Measurements from ENCODE around the gene ABHD12. TPM values are rescaled to one million over a fixed set of nuclear protein-coding genes. Genes with fewer than 3 reads are reported as not detected.
"Not testable (repeated sequence)": the region's sequence is repeated elsewhere in the genome, so short reads cannot be mapped to it uniquely, and the experiment has no call there.

Gene ABHD12
- total RNA-seq, 1 donor from 2014 or later: 24.9 TPM

- DNase-seq: no peak
Measured at GRCh38 chr20:25321991-25322390, 68.6 kb downstream of the ABHD12 start.

GRCh38 chr20:25321262-25321831 lies 69.3 kb downstream of the ABHD12 start:
- DNase-seq: no peak

GRCh38 chr20:25320035-25320800 lies 70.4 kb downstream of the ABHD12 start:
- DNase-seq: no peak

- no peak for DNase-seq
Measured at GRCh38 chr20:25319241-25320034, 71.2 kb downstream of the ABHD12 start.

GRCh38 chr20:25318471-25319240 lies 72.0 kb downstream of the ABHD12 start:
- no peak for DNase-seq

- no peak for DNase-seq
Measured at GRCh38 chr20:25317351-25318075, 73.1 kb downstream of the ABHD12 start.

GRCh38 chr20:25316506-25317190 lies 74.0 kb downstream of the ABHD12 start:
- no peak for DNase-seq

GRCh38 chr20:25315418-25316210 lies 75.0 kb downstream of the ABHD12 start:
- DNase-seq: no peak

- no peak for DNase-seq
Measured at GRCh38 chr20:25314497-25315417, 75.9 kb downstream of the ABHD12 start.

GRCh38 chr20:25313593-25313992 lies 77.0 kb downstream of the ABHD12 start:
- DNase-seq: no peak

GRCh38 chr20:25312716-25313115 lies 77.9 kb downstream of the ABHD12 start:
- not testable (repeated sequence) for DNase-seq

GRCh38 chr20:25310921-25311728 lies 79.5 kb downstream of the ABHD12 start:
- peak; percentile 31 for DNase-seq

GRCh38 chr20:25310268-25310920 lies 80.2 kb downstream of the ABHD12 start:
- DNase-seq: peak; percentile 29

- DNase-seq: peak; percentile 15
Measured at GRCh38 chr20:25309395-25310267, 81.0 kb downstream of the ABHD12 start.

GRCh38 chr20:25308671-25309394 lies 81.8 kb downstream of the ABHD12 start:
- DNase-seq: no peak

- no peak for DNase-seq
Measured at GRCh38 chr20:25308083-25308491, 82.5 kb downstream of the ABHD12 start.

Measured in tongue (tissue), 2 donors.